HG02610 (cell line): ENCODE results near the gene ARHGAP6.
A peak's percentile ranks its signal among the peaks of the same experiment; 100 is the strongest.

Source experiments
- ATAC-seq: cut with Tn5 transposase; IDR thresholded peaks from one replicate; pipeline ENCODE4 v1.9.1; 2021; ENCODE audit warnings: mild to moderate bottlenecking, moderate library complexity; ENCODE audit not compliant: unreplicated experiment

ARHGAP6 gene, protein sequence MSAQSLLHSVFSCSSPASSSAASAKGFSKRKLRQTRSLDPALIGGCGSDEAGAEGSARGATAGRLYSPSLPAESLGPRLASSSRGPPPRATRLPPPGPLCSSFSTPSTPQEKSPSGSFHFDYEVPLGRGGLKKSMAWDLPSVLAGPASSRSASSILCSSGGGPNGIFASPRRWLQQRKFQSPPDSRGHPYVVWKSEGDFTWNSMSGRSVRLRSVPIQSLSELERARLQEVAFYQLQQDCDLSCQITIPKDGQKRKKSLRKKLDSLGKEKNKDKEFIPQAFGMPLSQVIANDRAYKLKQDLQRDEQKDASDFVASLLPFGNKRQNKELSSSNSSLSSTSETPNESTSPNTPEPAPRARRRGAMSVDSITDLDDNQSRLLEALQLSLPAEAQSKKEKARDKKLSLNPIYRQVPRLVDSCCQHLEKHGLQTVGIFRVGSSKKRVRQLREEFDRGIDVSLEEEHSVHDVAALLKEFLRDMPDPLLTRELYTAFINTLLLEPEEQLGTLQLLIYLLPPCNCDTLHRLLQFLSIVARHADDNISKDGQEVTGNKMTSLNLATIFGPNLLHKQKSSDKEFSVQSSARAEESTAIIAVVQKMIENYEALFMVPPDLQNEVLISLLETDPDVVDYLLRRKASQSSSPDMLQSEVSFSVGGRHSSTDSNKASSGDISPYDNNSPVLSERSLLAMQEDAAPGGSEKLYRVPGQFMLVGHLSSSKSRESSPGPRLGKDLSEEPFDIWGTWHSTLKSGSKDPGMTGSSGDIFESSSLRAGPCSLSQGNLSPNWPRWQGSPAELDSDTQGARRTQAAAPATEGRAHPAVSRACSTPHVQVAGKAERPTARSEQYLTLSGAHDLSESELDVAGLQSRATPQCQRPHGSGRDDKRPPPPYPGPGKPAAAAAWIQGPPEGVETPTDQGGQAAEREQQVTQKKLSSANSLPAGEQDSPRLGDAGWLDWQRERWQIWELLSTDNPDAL (N-terminal part only)

DNA sequence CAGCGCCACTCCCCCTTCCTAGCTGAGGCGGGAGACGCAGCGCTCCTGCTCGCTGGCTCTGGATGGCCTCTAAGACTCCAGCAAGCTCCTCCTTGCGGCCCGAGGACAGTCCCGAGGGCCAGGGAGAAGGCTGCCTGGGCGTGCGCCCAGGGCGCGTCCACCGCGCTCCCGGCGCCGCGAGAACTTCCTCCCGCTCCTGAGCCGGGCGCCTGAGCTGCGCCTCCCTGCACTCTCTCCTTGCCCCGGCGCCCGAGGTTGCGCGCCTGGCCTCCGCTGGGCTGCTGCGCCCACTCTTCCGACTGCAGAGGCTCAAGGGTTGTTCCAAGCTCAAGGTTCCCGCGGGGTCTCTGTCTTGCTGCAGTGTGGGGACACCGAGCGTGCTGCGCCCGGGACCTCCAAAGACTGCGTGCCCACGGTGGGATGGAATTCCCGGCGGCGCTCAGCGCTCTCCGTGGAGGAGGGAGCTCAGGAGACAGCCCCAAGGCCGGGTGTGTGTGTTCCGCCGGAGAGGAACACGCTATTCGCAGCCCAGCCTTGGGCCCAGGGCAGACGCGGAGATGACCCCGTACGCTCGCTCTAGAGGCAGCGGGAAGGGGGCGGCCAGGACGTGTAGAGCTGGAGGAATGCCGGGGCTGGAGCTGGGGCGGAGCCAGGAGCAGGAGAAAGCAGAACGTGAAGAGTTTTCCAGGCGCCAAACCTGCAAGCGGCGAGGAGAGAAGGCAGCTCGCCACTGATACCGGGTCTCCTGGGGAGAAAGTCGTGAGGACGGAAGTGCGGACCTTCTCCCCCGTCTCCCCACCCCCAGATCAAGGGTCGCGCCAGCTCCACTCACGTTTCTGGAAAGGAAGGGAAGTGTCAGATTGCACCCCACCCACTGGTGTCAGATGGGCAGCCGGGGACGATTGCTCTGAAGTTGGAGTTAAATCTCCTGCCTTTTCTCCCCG, at the start of gene ARHGAP6:
ARHGAP6 (minus strand) TSS at position 753 of the 944 bp plus-strand sequence. CDS start 1,092 bp downstream, outside the sequence.
- ATAC-seq, result no peak

DNA sequence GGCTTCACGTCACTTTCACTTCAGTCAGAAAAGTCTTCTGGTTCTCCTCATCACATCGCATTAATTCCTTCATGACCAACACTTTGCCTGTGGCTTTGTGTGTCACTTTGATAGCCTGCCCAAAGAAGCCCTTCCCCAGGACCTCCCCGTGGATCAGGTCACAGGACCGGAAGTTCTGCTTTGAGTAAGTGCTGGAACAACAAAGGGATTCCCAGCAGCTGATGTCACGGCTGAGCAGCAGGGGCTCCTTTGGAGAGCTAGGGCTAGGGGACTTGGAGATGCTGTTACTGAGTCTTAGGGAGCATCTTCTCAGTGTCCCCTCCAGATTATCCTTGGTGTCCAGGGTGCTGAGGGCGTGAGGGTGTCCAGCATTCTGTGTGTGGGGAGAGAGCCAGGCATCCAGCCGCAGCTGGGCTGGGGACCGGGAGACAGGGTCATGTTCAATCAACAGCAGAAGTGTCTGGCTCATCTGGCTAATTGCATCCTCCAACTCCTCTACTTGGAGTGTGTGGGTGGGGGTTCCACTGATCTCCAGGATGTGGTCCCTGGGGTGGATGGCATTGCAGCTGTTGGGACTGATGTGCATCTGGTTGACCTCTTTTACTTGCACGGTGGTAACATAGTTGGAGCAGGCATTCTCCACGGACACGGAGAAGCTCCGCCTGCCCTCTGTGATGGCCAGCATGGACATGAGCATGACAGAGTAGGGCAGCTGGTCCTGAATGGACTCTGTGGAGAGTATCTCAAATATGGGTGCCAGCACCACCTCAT, 39.2 kb upstream of the ARHGAP6 start:
- no peak for ATAC-seq

DNA sequence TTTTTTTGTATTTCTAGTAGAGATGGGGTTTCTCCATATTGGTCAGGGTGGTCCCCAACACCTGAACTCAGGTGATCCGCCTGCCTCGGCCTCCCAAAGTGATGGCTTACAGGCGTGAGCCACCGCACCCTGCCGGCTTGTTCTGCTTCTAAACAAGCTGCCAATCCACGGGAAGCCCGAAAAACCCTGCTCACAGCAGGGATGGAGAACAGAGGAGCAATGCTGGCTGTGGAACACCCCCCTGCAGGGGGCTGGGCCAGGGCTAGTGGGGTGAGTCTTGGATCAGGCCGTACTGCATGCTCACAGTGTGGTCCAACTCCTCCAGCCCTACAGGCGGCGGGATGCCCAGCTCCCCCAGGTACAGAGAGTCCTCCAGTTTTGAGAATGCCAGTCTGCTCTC, 38.1 kb upstream of the ARHGAP6 start:
- no peak for ATAC-seq

- ATAC-seq, result no peak
These were observed 37.4 kb upstream of the ARHGAP6 start for GRCh38 chrX:11702965-11703631.

DNA sequence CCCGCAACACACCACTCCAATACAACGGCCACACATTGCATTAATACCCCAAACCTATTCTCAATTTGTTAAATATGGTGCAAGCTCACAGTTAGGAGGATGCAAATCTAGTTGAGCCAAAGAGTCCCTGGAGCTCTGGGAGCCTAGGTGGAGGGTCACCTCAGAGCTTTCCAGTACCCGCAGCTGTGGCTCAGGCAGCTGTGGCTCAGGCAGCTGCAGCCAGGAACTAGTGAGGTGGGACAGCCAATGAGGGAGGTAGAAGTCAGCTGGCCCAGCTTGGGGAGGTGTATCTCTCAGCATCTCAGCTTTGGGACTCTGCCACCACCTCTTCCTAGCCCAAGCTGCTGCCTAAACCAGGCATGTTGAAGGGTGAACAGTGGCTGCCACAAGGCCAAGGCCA, 36.7 kb upstream of the ARHGAP6 start:
- ATAC-seq, result no peak

DNA sequence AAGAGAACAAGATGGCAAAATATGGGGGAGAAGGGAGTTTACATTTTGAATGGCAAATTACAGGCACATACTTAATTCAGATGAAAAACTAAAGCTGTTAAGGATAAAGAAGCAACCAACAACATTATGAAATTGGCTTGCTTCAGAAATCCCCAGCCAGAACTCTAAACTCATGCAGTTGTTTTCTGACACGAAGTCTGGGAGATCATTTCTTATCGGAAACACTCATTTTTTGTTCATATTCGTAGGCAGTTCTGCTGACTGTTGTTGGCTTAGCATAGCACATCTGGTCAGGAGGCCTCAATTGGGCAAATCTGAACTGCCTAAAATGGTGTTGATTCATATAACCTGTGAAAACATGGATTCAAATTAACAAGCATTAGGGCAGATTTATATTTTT, 33.0 kb upstream of the ARHGAP6 start:
- no peak for ATAC-seq

GRCh38 chrX:11688201-11688600, 22.5 kb upstream of the ARHGAP6 start:
- ATAC-seq, result no peak

DNA sequence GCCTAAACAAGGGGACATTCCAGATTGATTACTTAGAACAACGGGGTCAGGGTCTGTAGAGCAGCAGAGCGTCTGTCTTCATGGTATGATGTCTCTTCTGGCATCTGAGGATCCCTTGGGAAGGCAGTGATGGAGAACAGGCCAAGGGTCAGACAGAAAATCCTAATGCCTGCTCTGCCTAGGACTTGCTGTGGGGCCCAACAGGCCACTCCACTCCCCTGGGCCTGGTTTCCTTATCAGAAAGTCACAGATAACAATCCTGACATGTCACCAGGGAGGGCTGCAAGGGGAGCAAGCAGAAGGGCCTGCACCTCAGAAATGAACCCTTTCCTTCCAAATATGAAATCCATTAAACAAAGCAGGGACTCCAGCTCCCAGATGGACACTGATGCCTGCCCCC, 21.4 kb upstream of the ARHGAP6 start:
- ATAC-seq, result no peak

DNA sequence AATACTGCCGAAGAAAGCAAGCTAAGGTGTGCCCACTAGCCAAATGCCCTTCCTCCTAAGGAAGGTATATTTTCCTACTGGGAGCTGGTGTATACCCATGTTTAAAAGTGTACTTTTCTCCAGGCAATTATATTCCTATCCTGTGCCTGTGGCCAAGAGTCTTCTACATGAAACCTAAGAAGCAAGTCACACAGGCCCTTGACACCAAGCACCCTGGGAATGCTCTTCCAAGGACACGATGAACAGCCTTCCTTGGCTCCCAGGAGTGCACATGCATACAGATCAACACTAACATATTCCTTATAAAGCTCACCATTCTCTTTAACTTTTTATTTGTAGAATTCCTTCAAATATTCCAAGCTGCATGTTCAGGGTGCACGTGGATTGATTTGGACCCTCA, 17.3 kb upstream of the ARHGAP6 start:
- no peak for ATAC-seq

DNA sequence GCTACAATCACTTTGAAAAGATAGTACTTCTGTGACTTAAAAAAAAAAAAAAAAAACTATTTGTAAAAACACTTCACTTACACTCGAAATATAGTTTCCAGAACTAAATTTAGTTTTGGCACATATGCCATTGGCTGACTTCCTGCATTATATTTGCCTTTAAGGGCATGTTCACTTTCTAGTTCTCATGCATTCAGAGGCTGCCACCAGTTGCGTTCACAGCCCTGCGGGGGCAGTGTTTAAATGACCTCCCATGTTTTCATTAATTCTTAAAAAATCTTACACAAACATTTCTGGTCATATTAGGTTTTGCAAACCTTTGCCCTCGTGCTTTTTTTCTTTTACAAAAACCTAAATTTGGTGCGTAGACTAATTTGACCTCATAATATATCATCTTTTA, 12.4 kb upstream of the ARHGAP6 start:
- ATAC-seq, result no peak

GRCh38 chrX:11672213-11672612, 6.5 kb upstream of the ARHGAP6 start:
- no peak for ATAC-seq

DNA sequence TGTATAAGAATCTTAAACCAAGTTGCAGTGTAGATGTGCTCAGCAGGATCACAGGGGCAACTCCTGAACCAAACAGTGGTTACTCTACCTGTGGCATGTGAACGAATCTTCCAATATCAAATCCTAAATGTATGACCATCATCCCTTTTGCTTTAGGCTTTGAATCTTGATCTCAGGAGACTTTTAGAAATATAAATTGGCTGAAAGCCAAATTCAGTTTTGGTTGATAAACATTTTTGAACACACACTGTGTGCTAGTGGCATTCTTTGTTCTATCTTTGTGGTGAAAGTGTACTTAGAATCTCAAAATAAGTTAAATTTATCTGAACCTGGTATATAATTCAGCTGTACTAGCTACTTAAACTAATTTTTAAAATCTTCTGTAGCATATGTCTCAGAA, 4.6 kb upstream of the ARHGAP6 start:
- ATAC-seq, result no peak

DNA sequence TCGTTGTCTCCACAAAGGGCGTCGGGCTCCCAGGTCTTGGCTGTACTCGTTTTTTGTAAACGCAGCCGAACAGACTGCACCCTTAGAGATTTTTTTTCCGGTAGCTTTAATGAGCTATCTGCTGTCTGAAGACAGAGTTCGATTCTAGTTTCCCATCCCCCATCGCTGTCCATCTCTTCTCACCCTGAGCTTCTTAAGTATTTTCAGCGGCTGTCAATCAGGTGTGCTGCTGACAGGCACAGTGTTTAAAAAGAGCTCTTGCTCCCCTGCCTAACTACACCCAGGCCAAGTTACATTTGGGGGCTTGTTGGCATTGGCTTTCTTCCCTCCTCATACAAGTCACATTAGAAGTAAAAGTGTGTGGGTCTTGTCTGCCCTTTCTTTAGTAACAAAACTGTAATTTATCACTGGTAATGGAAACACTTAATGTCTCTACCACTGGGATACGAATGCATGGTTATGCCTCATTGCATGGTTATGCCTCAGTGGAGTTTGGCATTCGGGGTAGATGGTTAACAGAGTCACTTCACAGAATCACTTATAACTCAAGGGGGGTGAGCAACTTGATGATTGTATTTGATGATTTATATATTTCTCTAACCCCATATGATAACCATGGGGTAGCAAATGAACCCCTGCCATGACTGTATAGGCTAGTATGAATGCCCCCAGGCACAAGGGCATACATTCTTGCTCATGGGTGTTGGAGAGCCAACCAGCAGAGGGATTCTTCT, 1.4 kb upstream of the ARHGAP6 start:
- no peak for ATAC-seq

DNA sequence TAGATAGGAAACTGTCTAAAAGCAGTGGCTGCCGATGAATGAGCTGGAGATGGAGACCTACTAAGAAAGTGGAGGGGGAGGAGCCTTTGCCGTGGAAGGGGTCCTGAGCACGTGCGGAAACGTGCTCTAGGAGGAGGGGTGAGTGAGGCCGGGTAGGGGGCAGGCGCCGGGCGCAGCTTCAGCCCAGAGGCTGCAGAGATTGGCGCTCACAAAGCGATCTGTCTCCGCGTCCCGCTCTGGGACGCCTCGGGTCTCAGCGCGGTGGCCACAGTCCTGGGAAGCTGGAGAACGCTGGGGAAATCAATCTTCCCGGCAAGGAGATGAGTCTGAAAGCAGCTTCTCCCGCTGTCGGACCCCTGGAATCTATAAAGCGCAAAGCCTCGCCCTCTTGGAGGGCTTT, 444 bp upstream of the ARHGAP6 start:
- peak; percentile 43 for ATAC-seq

DNA sequence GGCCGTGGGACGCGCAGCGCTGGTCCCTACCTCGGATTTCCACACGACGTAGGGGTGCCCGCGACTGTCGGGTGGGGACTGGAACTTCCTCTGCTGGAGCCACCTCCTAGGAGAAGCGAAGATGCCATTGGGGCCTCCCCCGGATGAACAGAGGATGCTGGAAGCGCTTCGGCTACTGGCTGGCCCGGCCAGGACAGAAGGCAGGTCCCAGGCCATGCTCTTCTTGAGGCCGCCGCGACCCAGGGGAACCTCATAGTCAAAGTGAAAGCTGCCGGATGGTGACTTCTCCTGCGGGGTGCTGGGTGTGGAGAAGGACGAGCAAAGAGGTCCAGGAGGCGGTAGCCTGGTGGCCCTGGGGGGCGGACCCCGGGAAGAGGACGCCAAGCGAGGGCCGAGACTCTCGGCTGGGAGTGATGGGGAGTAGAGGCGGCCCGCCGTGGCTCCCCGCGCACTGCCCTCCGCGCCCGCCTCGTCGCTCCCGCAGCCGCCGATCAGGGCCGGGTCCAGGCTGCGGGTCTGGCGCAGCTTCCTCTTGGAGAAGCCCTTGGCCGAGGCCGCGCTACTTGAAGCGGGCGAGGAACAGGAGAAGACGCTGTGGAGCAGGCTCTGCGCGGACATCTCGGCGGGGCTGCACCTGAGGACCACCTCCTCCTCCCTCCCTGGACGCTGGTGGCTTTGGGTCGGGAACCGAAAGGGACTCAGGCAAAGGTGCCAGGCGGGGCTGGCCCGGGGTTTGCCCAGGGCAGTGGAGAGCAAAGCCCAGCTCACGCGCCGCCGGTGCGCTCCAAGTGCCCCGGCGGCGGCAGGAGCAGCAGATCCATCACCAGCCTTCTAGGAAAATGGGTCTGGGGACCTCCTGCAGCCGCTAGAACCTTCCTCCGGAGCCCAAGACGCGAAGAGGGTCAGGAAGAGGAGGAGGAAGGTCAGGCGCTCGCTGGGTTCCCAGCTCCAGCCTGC, 1.2 kb downstream of the ARHGAP6 start:
- peak; percentile 43 for ATAC-seq

DNA sequence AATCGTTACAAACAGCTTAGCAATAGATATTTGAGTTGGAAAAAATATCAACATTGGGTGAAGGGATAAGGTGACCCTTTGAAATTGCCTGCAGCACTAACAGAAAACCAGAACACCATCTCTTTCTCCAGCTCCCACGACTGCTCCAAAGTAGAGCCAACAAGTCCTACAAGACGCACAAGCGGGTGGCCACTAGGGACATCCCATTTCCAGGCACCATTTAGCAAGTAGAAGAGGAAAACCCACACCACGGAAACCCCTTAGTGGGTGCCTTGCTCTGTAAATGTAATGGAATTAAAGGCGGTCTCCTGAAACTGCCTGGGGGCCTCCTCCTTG, 1.9 kb downstream of the ARHGAP6 start:
- no peak for ATAC-seq

DNA sequence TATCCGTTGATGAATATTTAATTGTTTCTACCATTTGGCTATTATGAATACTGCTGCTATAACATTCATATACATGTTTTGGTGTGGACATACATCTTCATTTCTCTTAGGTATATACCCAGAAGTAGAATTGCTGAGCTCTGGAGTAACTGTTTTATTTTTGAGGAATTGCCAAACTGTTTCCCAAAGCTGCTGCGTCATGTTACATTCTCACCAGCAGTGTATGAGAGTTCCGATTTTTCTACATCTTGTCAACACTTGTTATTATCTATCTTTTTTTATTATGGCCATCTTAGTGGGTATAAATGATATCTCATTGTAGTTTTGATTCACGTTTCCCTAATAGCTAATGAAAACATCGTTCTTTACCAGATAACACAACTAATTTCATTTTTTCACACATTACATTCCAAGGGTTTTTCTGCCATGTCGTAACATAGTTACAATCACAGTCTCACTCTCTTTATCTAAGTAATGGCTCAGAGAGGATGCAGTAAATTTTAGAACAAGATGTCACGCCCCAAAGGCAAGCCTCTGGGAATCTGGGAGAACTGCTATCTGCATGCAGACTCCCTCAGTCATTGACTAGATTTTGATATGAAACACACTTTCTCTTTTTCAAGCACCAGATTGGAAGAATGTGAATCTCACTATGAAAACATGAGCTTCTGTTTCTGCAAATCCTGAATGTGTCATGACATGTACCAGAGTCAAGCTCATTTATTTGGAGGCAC, 10.3 kb downstream of the ARHGAP6 start:
- no peak for ATAC-seq
